LNCAP (cell line): Measurements from ENCODE around the gene CRIM1.

Source experiments
- CTCF ChIP-seq: fragments of 450-650 bp; IDR thresholded peaks from 2 replicates; pipeline ENCODE4 v1.5.1; 2017; ENCODE audit warnings: mild to moderate bottlenecking

The CRIM1 gene

GRCh38 chr2:36545871-36546416, 190.4 kb downstream of the CRIM1 start:
- 0 out of 2 replicates have a peak, but pooled peaks have one; percentile 12 for TF ChIP-seq CTCF

GRCh38 chr2:36547906-36548305, 192.3 kb downstream of the CRIM1 start:
- no peak for TF ChIP-seq CTCF

GRCh38 chr2:36549165-36549574, 193.6 kb downstream of the CRIM1 start:
- no peak for TF ChIP-seq CTCF

- TF ChIP-seq CTCF: no peak
These were observed 194.4 kb downstream of the CRIM1 start for GRCh38 chr2:36550006-36550405.

DNA sequence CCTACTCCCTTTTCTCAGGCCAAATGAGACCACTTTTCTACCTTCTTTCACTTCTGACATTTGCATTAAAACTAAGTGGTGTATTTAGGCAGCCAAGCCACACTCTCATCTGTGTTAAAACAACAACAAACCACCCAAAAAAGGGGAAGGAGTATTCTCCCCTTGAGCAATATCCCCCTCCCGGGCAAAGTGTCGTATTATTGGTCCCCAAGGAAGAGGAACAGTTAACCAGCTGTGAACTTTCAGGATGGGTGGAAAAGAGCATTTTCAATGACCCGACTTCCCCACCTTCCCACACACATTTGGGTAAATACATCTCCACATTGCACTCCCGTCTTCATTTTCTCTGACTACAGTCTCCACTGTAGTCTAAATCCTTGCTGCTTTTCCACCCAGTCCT, 198.1 kb downstream of the CRIM1 start:
- TF ChIP-seq CTCF: no peak

GRCh38 chr2:36554531-36554930, 199.0 kb downstream of the CRIM1 start:
- TF ChIP-seq CTCF: no peak

DNA sequence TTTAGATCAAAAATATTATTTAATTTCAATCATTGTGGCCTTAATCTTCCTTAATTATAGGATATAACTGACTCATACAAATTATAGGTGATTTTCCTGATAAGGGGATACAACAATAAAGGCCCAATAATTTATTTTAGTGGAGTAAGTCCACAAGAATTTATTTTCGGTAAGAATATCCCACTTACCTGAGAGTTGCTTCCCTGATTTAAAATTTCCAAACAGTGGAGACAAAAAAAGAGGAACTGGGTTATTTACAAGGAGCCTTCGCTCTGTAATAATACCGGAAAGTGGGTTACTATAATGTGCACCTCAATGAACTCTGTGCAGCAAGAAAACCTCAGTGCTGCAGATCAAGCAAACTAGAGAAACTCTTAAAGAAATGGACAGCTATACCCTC, 200.2 kb downstream of the CRIM1 start:
- TF ChIP-seq CTCF: no peak

- no peak for TF ChIP-seq CTCF
These were observed 201.3 kb downstream of the CRIM1 start for GRCh38 chr2:36556842-36557241.
